Fibroblast of mammary gland (primary cell): ENCODE measurements around the gene DIO3.
"Not testable (repeated sequence)": the region's sequence is repeated elsewhere in the genome, so short reads cannot be mapped to it uniquely, and the experiment has no call there.

Experiments used
- DNase-seq: peaks from one replicate; pipeline ENCODE4 v3.0.0-alpha.2; 2010; ENCODE audit warnings: low read depth
- H3K4me3 ChIP-seq: 2 replicates; pipeline ENCODE4 v1.5.1; 2011; ENCODE audit warnings: low read depth, mild to moderate bottlenecking, low read length, moderate library complexity; ENCODE audit not compliant: control insufficient read depth
- TF ChIP-seq, protein P1 (sequence below): conservative IDR thresholded peaks from 2 replicates; pipeline ENCODE4 v1.5.1; 2011; ENCODE audit warnings: low read depth, low read length, inconsistent platforms; ENCODE audit not compliant: control insufficient read depth, insufficient read depth

DIO3 gene

DNA sequence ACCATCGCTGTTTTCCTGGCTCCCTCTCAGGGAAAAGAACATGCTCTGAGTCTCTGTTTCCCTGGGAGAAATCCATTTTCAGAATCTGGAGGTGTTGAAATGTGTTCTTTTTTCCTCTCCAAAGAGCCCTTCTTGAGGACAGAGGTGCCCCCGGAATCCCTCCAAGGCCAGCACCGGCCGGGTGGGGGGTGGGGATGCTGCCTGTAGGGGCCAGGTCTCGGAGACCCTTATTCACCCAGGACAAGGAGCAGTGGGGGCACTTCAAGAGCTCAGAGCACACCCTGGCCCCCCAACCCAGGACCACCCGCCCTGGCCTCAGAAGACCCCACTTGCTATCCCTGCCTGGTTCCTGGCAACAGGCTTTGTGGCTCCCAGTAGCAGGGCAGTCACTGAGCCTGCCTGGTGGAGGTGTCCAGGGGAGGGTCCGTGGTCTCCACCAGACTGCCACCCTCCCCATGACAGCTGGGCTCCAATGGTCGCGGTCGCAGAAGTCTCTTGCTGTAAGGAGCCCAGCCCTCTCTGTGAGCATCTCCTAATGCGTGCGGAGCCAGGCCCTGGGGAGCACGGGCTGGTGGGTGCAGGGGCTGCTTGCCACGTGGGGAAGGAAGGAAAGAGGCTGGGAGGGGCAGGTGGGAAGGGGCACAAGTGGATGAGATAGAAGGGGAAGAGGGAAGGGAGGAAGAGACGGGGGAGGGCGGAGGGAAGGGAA lies 13.2 kb upstream of the DIO3 start:
- TF ChIP-seq, protein P1, sequence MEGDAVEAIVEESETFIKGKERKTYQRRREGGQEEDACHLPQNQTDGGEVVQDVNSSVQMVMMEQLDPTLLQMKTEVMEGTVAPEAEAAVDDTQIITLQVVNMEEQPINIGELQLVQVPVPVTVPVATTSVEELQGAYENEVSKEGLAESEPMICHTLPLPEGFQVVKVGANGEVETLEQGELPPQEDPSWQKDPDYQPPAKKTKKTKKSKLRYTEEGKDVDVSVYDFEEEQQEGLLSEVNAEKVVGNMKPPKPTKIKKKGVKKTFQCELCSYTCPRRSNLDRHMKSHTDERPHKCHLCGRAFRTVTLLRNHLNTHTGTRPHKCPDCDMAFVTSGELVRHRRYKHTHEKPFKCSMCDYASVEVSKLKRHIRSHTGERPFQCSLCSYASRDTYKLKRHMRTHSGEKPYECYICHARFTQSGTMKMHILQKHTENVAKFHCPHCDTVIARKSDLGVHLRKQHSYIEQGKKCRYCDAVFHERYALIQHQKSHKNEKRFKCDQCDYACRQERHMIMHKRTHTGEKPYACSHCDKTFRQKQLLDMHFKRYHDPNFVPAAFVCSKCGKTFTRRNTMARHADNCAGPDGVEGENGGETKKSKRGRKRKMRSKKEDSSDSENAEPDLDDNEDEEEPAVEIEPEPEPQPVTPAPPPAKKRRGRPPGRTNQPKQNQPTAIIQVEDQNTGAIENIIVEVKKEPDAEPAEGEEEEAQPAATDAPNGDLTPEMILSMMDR = no peak
- no peak for DNase-seq
- no peak overlapping the region for H3K4me3 ChIP-seq

DNA sequence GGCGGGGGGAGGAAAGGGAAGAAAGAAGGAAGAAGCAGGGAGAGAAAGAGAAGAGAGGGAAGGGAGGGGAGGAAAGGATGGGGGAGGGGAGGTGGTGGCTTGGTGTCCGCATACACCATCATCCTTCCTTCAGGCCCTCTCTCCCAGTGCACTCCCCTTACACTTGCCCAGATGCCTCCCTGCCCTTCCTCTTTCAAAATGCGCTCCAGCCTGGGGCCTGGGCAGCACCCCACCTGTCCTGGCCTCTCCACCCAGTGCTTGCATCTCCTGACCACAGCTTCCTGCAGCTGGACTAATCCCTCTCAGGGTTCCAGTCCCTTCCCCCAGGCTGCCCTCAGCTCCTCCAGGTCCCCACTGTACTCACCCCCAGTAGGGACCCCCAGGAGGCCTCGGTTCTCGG lies 12.6 kb upstream of the DIO3 start:
- TF ChIP-seq, protein P1 = no peak
- no peak overlapping the region for H3K4me3 ChIP-seq
- no peak for DNase-seq

DNA sequence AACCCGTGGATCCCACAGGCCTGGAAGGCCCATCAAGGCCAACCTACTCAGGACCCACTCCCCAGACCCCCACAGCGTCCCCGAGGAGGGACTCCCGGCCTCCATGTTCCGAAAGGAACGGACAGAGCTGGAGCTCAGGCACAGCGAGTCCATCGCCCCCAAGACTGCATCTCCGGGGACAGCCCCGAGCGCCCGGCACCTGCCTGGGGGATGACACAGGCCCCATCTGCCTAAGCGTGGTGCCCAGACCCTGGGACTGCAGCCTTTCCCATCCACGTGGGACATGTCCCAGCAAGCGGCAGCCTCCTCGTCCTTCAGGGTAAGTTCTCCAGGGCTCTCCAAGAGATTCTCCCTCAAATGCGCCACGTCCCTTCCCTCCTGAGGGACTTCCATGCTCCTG lies 12.1 kb upstream of the DIO3 start:
- TF ChIP-seq, protein P1 = no peak
- H3K4me3 ChIP-seq = no peak overlapping the region
- no peak for DNase-seq

DNA sequence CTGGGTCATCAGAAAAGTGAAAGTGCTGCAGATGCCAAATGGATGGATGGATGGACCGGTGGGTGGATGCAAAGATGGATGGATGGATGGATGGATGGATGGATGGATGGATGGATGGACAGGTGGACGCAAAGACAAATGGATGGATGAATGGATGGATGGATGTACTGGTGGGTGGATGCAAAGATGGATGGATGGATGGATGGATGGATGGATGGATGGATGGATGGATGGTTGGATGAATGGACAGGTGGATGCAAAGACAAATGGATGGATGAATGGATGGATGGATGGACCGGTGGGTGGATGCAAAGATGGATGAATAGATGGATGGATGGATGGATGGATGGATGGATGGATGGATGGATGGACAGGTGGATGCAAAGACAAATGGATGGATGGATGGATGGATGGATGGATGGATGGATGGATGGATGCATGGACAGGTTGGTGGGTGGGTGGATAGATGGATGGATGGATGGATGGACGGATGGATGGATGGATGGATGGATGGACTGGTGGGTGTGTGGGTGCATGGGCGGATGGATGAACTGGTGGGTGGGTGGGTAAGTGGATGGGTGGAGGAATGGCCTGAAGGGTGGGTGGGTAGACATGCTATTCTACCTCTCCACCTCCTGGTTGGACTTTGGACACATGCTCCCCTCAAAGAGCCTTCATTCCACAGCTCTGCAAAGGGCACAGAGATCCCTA lies 10.9 kb upstream of the DIO3 start:
- H3K4me3 ChIP-seq, DNase-seq: not testable (repeated sequence)

DNA sequence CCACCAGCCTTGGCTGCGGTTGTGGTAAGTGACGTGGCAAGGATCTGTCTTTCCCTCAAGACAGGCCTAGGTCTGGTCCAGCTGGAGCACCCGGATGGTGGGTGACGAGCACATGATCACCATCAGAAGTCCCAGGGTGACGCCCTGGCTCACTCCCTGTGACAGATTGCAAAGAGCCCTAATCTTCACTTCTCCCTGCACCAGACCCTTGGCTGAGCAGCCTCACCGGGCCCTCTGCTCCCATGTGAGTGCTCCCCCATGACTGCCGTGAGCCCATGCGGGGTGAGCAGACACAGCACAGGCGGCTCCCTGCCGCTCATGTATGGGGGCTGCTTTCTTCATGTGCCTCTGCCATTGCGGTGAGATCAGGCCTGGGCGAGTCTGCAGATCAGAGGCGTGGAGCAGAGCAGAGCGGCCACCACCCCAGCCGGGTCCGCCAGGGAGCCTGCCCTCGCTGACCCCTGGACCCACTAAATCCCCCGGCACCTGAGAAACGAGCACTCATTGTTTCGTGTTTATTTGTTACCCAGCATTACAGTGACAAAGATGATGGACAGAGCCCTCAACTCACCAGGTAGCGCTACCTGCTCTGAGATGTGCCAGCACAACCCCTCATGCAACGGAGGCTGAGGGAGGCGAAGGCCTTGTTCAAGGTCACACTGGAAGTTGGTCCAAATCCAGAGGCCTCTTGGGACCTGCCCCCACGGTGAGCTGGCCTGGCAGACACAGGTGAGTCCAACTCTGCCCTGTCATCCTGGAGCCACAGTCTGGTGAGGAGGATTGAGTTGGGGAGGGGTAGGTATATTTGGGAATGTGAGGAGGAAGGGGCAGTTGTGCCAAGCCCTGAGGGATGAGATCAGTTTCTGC lies 9.3 kb upstream of the DIO3 start:
- TF ChIP-seq, protein P1 = no peak
- no peak for DNase-seq
- no peak overlapping the region for H3K4me3 ChIP-seq

DNA sequence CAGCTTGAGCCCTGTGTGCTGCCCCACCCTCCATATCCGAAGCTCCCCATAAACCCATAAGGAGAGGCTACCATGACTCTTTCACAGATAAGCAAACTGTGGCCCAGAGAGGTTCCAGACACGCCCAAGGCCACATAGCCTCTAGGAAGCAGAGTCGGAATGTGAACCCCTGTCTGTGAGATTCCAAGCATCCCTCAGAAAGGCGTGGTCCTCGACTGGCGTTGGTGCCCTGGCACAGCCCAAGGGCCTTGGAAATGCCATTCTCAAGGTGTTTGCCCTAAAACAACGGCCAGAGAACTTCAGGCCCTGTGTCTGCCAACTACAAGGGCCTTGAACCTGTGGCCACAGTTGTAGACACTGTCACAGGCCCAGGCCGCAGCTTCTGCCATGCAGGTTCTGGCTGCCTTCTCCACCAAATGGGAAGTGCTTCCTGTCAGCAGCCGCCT lies 8.5 kb upstream of the DIO3 start:
- no peak for DNase-seq
- H3K4me3 ChIP-seq = no peak overlapping the region
- TF ChIP-seq, protein P1 = no peak

DNA sequence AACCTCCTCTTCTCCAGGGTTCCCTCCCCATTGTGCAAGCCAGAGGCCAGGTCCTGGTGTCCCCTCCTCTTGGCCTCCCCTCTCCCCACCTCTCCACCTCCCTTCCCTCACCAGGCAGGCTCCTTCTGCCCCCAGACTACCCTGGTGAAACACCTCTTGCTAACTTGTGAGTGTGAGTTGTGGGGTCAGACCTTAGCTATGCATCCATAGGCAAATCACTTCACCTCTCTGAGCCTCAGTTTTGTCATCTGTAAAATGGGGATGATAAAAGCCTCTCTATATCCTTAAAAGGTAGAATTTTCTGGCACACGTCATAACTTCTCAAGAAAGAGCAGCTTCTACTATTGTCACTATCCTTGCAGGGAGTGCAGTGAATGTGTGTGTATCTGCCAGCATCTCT lies 7.9 kb upstream of the DIO3 start:
- TF ChIP-seq, protein P1 = no peak
- H3K4me3 ChIP-seq = no peak overlapping the region
- DNase-seq = no peak
